RKO (cell line): ENCODE data around the gene ECD.
A peak's percentile ranks its signal among the peaks of the same experiment; 100 is the strongest.
"Not testable (repeated sequence)": the region's sequence is repeated elsewhere in the genome, so short reads cannot be mapped to it uniquely, and the experiment has no call there.

Source experiments
- DNase-seq: peaks from one replicate; pipeline ENCODE4 v3.0.0-alpha.2; 2016; ENCODE audit warnings: low spot score

Gene ECD

GRCh38 chr10:73159038-73159648 lies 8.7 kb downstream of the ECD start:
- peak; percentile 57 for DNase-seq

- DNase-seq, result no peak
These were observed 11.8 kb downstream of the ECD start for GRCh38 chr10:73156054-73156453.

- DNase-seq, result no peak
These were observed 15.8 kb downstream of the ECD start for GRCh38 chr10:73152009-73152408.

- not testable (repeated sequence) for DNase-seq
These were observed 17.0 kb downstream of the ECD start for GRCh38 chr10:73150633-73151413.

- DNase-seq, result no peak
These were observed 26.2 kb downstream of the ECD start for GRCh38 chr10:73141603-73142002.

- DNase-seq, result no peak
These were observed 28.6 kb downstream of the ECD start for GRCh38 chr10:73139251-73139650.

GRCh38 chr10:73136627-73137026 lies 31.2 kb downstream of the ECD start:
- DNase-seq, result no peak

GRCh38 chr10:73134727-73135126 lies 33.1 kb downstream of the ECD start:
- DNase-seq, result no peak

GRCh38 chr10:73131913-73132686 lies 35.7 kb downstream of the ECD start:
- no peak for DNase-seq

GRCh38 chr10:73131301-73131700 lies 36.5 kb downstream of the ECD start:
- DNase-seq, result peak; percentile 14

GRCh38 chr10:73126343-73126742 lies 41.5 kb downstream of the ECD start:
- DNase-seq, result no peak

GRCh38 chr10:73119952-73120351 lies 47.9 kb downstream of the ECD start:
- no peak for DNase-seq

GRCh38 chr10:73119457-73119856 lies 48.4 kb downstream of the ECD start:
- no peak for DNase-seq

GRCh38 chr10:73117976-73118743 lies 49.6 kb downstream of the ECD start:
- DNase-seq, result peak; percentile 69

GRCh38 chr10:73116017-73116416 lies 51.8 kb downstream of the ECD start:
- no peak for DNase-seq

- peak; percentile 59 for DNase-seq
These were observed 54.3 kb downstream of the ECD start for GRCh38 chr10:73113551-73113950.

GRCh38 chr10:73112032-73112431 lies 55.8 kb downstream of the ECD start:
- not testable (repeated sequence) for DNase-seq

GRCh38 chr10:73110345-73110849 lies 57.4 kb downstream of the ECD start, which contains the start of gene NUDT13:
Gene NUDT13, plus strand, starts transcription at chr10:73110455. Its CDS starts 3,911 bp downstream, at chr10:73114366.
- DNase-seq, result peak; percentile 88

- not testable (repeated sequence) for DNase-seq
These were observed 58.6 kb downstream of the ECD start for GRCh38 chr10:73109248-73109652.

- no peak for DNase-seq
These were observed 61.5 kb downstream of the ECD start for GRCh38 chr10:73106301-73106700.

GRCh38 chr10:73099141-73099540 lies 68.7 kb downstream of the ECD start:
- DNase-seq, result no peak

- DNase-seq, result no peak
These were observed 70.5 kb downstream of the ECD start for GRCh38 chr10:73097305-73097670.
